Right atrium auricular region (tissue), 2 donors: ENCODE measurements around the gene C1orf74. TPM values are rescaled to one million over a fixed set of nuclear protein-coding genes. Genes with fewer than 3 reads are reported as not detected.

Experiments used
- DNase-seq: peaks from one replicate; pipeline ENCODE4 v3.0.0-alpha.2; 2019; ENCODE audit warnings: low spot score
- H3K27ac ChIP-seq, 2 donors: fragments of 200-600 bp; sonication (generic); 1 replicate in 1 of 2; 2 replicates in 1 of 2; pipeline ENCODE4 v1.5.1; 2016 to 2019
- H3K27me3 ChIP-seq, 2 donors: fragments of 200-600 bp; sonication (generic); one replicate each; pipeline versions ENCODE4 v1.5.1 to v1.6.0; 2017 to 2019
- H3K36me3 ChIP-seq: fragments of 200-600 bp; sonication (generic); one replicate; pipeline ENCODE4 v1.5.1; 2016
- H3K4me1 ChIP-seq, 2 donors: fragments of 200-600 bp; sonication (generic); one replicate each; pipeline versions ENCODE4 v1.5.1 to v1.6.0; 2017 to 2019
- H3K4me3 ChIP-seq, 2 donors: fragments of 200-600 bp; sonication (generic); 1 replicate in 1 of 2; 2 replicates in 1 of 2; pipeline ENCODE4 v1.5.1; 2017 to 2019; ENCODE audit warnings: mild to moderate bottlenecking in 1 of 2, moderate library complexity in 1 of 2
- H3K9me3 ChIP-seq, 2 donors: fragments of 200-600 bp; sonication (generic); one replicate each; pipeline ENCODE4 v1.5.1; 2019
- total RNA-seq, 2 donors: library from RNA; depleted of rRNA; stranded (reverse); fragments of >200 nt; gene quantifications; one replicate each; pipeline ENCODE4 v1.1.0, GENCODE V29; 2016
- TF ChIP-seq, protein P1 (sequence below), 2 donors: fragments of 200-600 bp; sonication (generic); IDR thresholded peaks; one replicate each; pipeline ENCODE4 v1.5.1; 2019; ENCODE audit warnings: antibody characterized with exemption in 2 of 2

The C1orf74 gene
- total RNA-seq, 2 donors from 2014 or later: 1.6 to 1.7 TPM

DNA sequence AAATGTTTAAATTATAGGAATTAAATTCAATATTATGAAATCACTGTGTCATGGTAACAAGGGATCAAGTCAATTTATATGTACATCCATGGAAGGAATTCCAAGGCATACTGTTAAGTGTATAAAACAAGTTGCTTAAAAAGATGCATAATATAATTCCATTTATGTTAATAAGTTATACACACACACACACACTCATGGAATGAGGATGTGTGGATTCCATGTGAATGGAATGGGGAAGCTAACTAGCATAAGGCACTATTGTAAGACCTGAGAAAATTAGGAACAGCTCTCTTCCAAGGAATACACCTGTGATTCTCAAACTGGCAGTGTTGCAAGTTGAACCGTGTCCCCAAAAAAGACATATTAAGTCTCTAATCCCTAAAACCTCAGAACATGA lies 46.1 kb downstream of the C1orf74 start:
- Histone ChIP-seq H3K4me1 (peaks cover 0 to 31% of the 10 kb centered on the region in 2 donors), H3K9me3 (no peaks in the 10 kb centered on the region), H3K4me3 (no peak overlapping the region), H3K27ac (no peak overlapping the region), H3K27me3 (no peaks in the 10 kb centered on the region), H3K36me3 (no peaks in the 10 kb centered on the region)
- no peak for DNase-seq
- TF ChIP-seq, protein P1, sequence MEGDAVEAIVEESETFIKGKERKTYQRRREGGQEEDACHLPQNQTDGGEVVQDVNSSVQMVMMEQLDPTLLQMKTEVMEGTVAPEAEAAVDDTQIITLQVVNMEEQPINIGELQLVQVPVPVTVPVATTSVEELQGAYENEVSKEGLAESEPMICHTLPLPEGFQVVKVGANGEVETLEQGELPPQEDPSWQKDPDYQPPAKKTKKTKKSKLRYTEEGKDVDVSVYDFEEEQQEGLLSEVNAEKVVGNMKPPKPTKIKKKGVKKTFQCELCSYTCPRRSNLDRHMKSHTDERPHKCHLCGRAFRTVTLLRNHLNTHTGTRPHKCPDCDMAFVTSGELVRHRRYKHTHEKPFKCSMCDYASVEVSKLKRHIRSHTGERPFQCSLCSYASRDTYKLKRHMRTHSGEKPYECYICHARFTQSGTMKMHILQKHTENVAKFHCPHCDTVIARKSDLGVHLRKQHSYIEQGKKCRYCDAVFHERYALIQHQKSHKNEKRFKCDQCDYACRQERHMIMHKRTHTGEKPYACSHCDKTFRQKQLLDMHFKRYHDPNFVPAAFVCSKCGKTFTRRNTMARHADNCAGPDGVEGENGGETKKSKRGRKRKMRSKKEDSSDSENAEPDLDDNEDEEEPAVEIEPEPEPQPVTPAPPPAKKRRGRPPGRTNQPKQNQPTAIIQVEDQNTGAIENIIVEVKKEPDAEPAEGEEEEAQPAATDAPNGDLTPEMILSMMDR (IDR thresholded peaks at IDR 0.05): no peak

- Histone ChIP-seq H3K4me3 (no peak overlapping the region), H3K9me3 (no peaks in the 10 kb centered on the region), H3K27ac (no peak overlapping the region), H3K4me1 (peaks cover 0 to 25% of the 10 kb centered on the region in 2 donors), H3K27me3 (no peaks in the 10 kb centered on the region), H3K36me3 (no peaks in the 10 kb centered on the region)
- no peak for DNase-seq
- TF ChIP-seq, protein P1 (IDR thresholded peaks at IDR 0.05): no peak
These were observed 47.2 kb downstream of the C1orf74 start for GRCh38 chr1:209737118-209737505.

GRCh38 chr1:209736490-209737117 lies 47.8 kb downstream of the C1orf74 start:
- no peaks in the 10 kb centered on the region for H3K36me3 ChIP-seq
- peaks cover 0 to 23% of the 10 kb centered on the region in 2 donors for H3K4me1 ChIP-seq
- H3K9me3 ChIP-seq: no peaks in the 10 kb centered on the region
- TF ChIP-seq, protein P1 (IDR thresholded peaks at IDR 0.05): no peak
- H3K27ac ChIP-seq: no peak overlapping the region
- no peak overlapping the region for H3K4me3 ChIP-seq
- no peaks in the 10 kb centered on the region for H3K27me3 ChIP-seq
- DNase-seq: no peak

DNA sequence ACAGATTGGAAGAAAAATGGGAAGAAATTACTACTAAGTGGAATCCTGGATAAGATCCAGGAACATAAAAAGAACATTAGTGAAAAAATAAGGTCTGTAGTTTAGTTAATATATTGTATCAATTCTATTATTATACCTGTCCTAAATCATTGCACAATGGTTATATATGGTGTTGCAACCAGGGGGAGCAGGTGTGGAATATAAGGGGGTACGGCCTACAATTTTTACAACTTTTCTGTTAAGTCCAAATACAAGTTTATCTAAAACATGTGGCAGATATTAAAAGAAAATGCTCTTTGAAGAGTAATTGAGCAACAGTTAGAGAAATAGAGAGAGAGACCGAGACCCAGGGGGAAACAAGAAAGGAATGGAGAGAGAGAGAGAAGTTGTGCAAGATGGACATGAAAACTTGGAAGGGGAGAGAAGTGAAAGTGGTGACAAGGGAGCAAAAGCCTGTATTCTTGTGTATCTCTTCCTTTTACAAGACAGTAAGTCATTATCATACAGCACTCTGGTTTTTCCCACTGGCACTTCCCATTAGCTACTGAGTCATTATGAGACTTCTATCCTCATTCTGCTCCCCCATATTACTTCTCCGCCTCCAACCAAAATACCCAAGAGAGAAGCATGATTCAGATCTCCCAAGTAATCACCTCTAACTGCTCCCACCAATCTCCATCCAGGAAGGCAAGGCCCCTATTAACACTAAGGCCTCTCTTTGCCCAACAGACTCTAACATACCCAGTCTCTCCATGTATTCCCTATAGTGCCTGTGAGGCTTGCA lies 50.8 kb downstream of the C1orf74 start:
- Histone ChIP-seq H3K4me1 (peaks cover 0 to 16% of the 10 kb centered on the region in 2 donors), H3K4me3 (no peak overlapping the region), H3K36me3 (no peaks in the 10 kb centered on the region), H3K27me3 (no peaks in the 10 kb centered on the region), H3K27ac (no peak overlapping the region), H3K9me3 (no peaks in the 10 kb centered on the region)
- DNase-seq: no peak
- TF ChIP-seq, protein P1 (IDR thresholded peaks at IDR 0.05): no peak

- Histone ChIP-seq H3K4me1 (peaks cover 0 to 16% of the 10 kb centered on the region in 2 donors), H3K9me3 (no peaks in the 10 kb centered on the region), H3K4me3 (no peak overlapping the region), H3K27ac (no peak overlapping the region), H3K36me3 (no peaks in the 10 kb centered on the region), H3K27me3 (no peaks in the 10 kb centered on the region)
- TF ChIP-seq, protein P1 (IDR thresholded peaks at IDR 0.05): no peak
- DNase-seq: no peak
These were observed 51.6 kb downstream of the C1orf74 start for GRCh38 chr1:209732725-209733124.
